Neutrophil (primary cell): ENCODE results near the gene NFKBIZ.

ENCODE experiments used
- H3K27ac ChIP-seq: fragments of 200-600 bp; sonication (generic); 2 replicates; pipeline ENCODE4 v1.5.1; 2016; ENCODE audit warnings: mild to moderate bottlenecking, moderate library complexity
- H3K27me3 ChIP-seq: fragments of 200-600 bp; sonication (generic); 2 replicates; pipeline ENCODE4 v1.6.0; 2016; ENCODE audit warnings: mild to moderate bottlenecking
- H3K36me3 ChIP-seq: fragments of 200-600 bp; sonication (generic); 2 replicates; pipeline ENCODE4 v1.5.1; 2017
- H3K4me1 ChIP-seq, 2 experiments: fragments of 200-600 bp in 1 of 2; sonication (generic) in 1 of 2; 1 replicate in 1 of 2; 2 replicates in 1 of 2; pipeline versions ENCODE4 v1.5.1 to v1.6.1; 2013 to 2016; ENCODE audit warnings: low read depth in 1 of 2, low read length in 1 of 2, mild to moderate bottlenecking in 1 of 2, moderate library complexity in 1 of 2; ENCODE audit not compliant: control insufficient read depth in 1 of 2, insufficient read depth in 1 of 2
- H3K4me3 ChIP-seq, 2 experiments: fragments of 200-600 bp in 1 of 2; sonication (generic) in 1 of 2; 1 replicate in 1 of 2; 2 replicates in 1 of 2; pipeline ENCODE4 v1.5.1; 2013 to 2016; ENCODE audit warnings: low read depth in 1 of 2, low read length in 1 of 2, mild to moderate bottlenecking in 1 of 2, moderate library complexity in 1 of 2
- H3K9me3 ChIP-seq: fragments of 200-600 bp; sonication (generic); 2 replicates; pipeline ENCODE4 v1.5.1; 2016
- CTCF ChIP-seq: fragments of 200-600 bp; sonication (generic); IDR thresholded peaks from 2 replicates; pipeline ENCODE4 v1.5.1; 2016; ENCODE audit warnings: antibody characterized with exemption

Gene NFKBIZ

GRCh38 chr3:101806491-101806890 lies 42.8 kb upstream of the NFKBIZ start:
- Histone ChIP-seq H3K4me3 (no peak overlapping the region), H3K27me3 (no peaks in the 10 kb centered on the region), H3K9me3 (no peaks in the 10 kb centered on the region), H3K27ac (no peak overlapping the region), H3K4me1 (peaks cover 14 to 21% of the 10 kb centered on the region in 2 experiments), H3K36me3 (peaks cover 23% of the 10 kb centered on the region)
- no peak for TF ChIP-seq CTCF

- no peaks in the 10 kb centered on the region for H3K27me3 ChIP-seq
- H3K9me3 ChIP-seq, result no peaks in the 10 kb centered on the region
- H3K36me3 ChIP-seq, result peaks cover 20% of the 10 kb centered on the region
- H3K27ac ChIP-seq, result no peak overlapping the region
- no peak for TF ChIP-seq CTCF
- H3K4me1 ChIP-seq, result peaks cover 18 to 26% of the 10 kb centered on the region in 2 experiments
- no peak overlapping the region for H3K4me3 ChIP-seq
These were observed 41.4 kb upstream of the NFKBIZ start for GRCh38 chr3:101807888-101808287.

GRCh38 chr3:101809178-101810021 lies 39.9 kb upstream of the NFKBIZ start:
- H3K4me3 ChIP-seq, result no peak overlapping the region

GRCh38 chr3:101810022-101810418 lies 39.3 kb upstream of the NFKBIZ start:
- no peaks in the 10 kb centered on the region for H3K9me3 ChIP-seq
- H3K27me3 ChIP-seq, result no peaks in the 10 kb centered on the region
- H3K4me3 ChIP-seq, result no peak overlapping the region
- H3K36me3 ChIP-seq, result peaks cover 17% of the 10 kb centered on the region
- peaks cover 17 to 18% of the 10 kb centered on the region in 2 experiments for H3K4me1 ChIP-seq
- TF ChIP-seq CTCF, result no peak
- peak overlapping the region; percentile 66 for H3K27ac ChIP-seq

More at GRCh38 chr3:101809178-101810021, 39.9 kb upstream of the NFKBIZ start:
- peak overlapping the region; percentile 66 for H3K27ac ChIP-seq
- H3K4me1 ChIP-seq, result peaks cover 17 to 18% of the 10 kb centered on the region in 2 experiments
- peak; percentile 70 for TF ChIP-seq CTCF
- no peaks in the 10 kb centered on the region for H3K9me3 ChIP-seq
- no peaks in the 10 kb centered on the region for H3K27me3 ChIP-seq
- peaks cover 17% of the 10 kb centered on the region for H3K36me3 ChIP-seq

- no peak for TF ChIP-seq CTCF
- Histone ChIP-seq H3K27ac (no peak overlapping the region), H3K4me1 (peaks cover 21 to 24% of the 10 kb centered on the region in 2 experiments), H3K4me3 (no peak overlapping the region), H3K36me3 (peaks cover 12% of the 10 kb centered on the region), H3K9me3 (no peaks in the 10 kb centered on the region), H3K27me3 (no peaks in the 10 kb centered on the region)
These were observed 37.4 kb upstream of the NFKBIZ start for GRCh38 chr3:101811875-101812274.
